ENCODE measurements around the gene ZNF891.

The ZNF891 gene

DNA sequence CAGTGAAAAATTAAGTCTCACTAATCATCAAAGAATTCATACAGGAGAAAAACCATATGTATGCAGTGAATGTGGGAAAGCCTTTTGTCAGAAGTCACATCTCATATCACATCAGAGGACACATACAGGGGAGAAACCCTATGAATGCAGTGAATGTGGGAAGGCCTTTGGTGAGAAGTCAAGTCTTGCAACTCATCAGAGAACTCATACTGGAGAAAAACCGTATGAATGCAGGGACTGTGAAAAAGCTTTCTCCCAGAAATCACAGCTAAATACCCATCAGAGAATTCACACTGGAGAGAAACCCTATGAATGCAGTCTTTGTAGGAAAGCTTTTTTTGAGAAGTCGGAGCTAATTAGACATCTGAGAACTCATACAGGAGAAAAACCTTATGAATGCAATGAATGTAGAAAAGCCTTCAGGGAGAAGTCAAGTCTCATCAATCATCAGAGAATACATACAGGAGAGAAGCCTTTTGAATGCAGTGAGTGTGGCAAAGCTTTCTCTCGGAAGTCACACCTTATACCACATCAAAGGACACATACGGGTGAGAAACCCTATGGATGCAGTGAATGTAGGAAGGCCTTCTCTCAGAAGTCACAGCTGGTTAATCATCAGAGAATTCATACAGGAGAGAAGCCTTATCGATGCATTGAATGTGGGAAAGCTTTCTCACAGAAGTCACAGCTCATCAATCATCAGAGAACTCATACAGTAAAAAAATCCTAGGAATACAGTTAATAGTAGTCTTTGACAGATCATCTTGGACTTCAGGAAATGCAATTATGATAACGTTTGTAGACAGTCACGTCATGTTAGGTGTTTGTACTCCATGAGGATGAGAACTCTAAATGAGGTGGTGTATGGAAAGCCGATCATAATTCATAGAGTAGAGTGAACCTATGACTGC is 71.6 kb downstream of the ZNF891 start:
- DNase-seq = no peak

DNA sequence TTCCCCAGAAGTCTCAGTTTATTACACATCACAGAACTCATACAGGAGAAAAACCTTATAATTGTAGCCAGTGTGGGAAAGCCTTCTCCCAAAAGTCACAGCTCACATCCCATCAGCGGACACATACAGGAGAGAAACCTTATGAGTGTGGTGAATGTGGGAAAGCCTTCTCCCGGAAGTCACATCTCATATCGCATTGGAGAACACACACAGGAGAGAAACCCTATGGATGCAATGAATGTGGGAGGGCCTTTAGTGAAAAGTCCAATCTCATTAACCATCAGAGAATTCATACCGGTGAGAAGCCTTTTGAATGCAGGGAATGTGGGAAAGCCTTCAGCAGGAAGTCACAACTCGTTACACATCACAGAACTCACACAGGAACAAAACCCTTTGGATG is 72.6 kb downstream of the ZNF891 start:
- DNase-seq = no peak
